ENCODE results near the gene SLC2A6.

Gene SLC2A6

GRCh38 chr9:133477992-133478850, 678 bp downstream of the SLC2A6 start:
- peak; percentile 63 for DNase-seq (ENCODE audit: low read depth, low spot score)

DNA sequence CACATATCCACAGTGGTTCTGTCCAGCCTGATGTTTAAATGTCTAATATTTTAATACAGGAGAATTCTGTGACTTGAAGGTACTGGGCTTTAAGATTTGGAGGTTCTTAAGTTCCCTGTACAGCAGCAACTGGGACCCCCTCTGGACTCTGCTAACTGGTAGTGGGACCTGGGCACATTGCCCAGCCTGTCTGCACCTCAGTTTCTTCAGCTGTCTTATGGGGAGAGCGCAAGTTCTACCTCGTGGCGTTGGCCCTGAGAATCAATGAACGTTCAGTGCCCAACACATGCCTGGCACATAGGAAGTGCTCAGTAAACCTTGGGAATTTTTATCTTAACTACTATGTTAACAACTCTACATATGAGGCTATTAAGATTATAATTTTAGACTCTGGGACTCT, 1.4 kb downstream of the SLC2A6 start:
- DNase-seq (ENCODE audit: low read depth, low spot score): no peak

- DNase-seq (ENCODE audit: low read depth, low spot score): no peak
These were observed 2.0 kb downstream of the SLC2A6 start for GRCh38 chr9:133476941-133477340.

DNA sequence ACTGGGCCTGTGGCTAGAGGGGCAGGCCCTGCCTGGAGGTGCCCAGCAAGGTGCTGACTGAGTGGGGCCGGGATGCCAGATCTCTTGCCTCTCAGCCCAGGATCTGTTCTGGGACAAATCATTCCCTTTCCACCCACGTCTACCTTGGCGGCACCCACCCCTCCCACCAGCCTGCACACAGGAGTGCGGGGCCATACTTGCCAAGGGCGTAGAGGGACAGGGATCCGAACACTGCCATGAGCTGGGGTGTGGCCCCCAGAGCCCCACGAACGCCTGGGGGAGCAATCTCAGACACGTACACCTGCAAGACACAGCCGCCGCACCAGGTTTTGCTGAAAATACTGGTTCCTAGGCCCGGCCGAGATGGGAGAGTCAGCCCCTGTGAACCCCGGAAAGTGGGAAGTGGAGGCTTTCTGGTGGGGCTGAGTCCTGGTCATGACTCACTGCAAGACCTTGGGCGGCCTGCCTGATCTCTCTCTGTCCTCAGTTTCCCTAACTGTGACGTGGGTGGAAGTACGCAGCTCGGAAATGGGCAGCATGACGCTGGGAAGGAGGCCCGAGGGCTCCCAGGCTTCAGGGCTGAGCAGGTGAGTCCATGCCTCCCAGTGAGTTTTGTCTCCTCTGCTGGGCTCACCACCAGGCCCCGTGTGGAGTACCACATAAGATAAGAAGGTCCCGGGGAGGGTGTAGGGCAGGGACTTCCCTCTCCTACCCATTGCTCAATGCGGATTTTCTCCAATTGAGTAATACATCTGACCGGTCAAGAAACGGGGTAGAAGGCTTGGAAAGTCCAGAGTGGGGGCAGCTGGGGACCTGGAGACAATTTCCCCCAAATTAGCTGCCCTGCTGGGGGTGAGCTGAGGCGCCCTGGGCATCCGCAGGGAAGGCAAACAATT, 2.6 kb downstream of the SLC2A6 start:
- no peak for DNase-seq (ENCODE audit: low read depth, low spot score)

GRCh38 chr9:133475292-133476012, 3.4 kb downstream of the SLC2A6 start:
- no peak for DNase-seq (ENCODE audit: low read depth, low spot score)

DNA sequence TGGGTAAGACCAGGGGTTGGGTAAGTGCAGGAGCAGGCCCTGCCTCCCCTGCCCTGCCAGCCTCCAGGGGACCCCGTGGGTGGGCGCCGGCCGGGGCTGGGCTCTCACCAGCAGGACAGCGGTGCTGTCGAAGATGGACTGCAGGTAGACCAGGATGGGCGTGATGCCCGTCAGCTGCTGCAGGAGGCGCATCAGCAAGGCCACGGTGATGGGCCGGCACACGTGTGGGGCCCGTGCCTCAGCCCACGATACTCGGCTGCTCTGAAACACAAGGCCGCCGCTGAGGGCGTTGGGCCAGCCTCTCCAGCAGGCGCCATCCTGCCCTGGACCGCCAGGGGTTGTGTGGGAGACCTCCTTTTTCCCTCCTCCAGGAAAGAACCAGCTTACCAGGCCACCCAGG, 4.0 kb downstream of the SLC2A6 start:
- no peak for DNase-seq (ENCODE audit: low read depth, low spot score)

DNA sequence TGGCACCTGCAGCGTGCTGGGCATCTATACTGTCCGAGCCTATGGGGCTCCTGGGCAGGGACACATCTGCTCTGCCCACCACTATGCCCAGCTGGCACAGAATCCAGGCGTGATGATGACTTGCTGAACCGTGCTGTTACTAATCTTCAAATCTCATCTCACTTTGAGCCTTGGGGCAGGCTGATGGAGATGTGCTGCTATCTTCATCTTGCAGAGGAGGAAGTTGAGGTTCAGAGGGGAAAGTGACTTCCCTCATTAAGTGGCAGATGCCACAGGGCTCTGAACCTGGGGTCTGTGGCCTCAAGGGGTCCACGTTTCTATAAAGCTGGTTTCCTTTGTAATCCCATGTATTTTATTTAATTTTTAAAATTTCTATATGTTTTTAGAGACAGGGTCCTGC, 4.7 kb downstream of the SLC2A6 start:
- DNase-seq (ENCODE audit: low read depth, low spot score): no peak

- DNase-seq (ENCODE audit: low read depth, low spot score): no peak
These were observed 5.2 kb downstream of the SLC2A6 start for GRCh38 chr9:133473743-133474142.

GRCh38 chr9:133472753-133473378, 6.0 kb downstream of the SLC2A6 start:
- DNase-seq (ENCODE audit: low read depth, low spot score): no peak

GRCh38 chr9:133472277-133472645, 6.6 kb downstream of the SLC2A6 start:
- DNase-seq (ENCODE audit: low read depth, low spot score): no peak

- DNase-seq (ENCODE audit: low read depth, low spot score): no peak
These were observed 7.2 kb downstream of the SLC2A6 start for GRCh38 chr9:133471551-133472276.

- no peak for DNase-seq (ENCODE audit: low read depth, low spot score)
These were observed 7.9 kb downstream of the SLC2A6 start for GRCh38 chr9:133470988-133471387.

DNA sequence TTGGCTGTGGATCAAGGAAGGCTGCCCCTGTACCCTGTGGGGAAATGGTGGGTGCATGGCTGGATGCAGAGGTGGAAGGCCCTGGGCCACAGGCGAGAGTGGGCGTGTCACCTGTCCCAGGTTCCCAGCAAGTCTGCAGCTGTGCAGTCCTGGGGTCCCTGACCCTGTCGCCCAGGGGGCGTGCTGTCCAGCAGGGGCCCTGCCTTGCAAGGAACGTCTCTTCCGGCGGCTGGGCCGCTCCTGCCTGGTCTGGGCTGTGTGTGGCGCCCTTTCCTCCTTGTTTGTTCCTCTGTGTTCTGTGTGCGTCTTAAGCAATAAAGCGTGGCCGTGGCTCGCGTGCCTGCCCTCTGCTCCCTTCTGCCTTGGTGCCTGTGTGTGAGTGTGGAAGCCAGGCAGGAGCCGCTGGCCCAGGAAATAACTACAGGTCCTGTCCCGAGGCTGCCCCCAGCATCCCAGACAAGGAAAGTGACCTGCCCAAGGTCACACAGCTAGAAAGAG, 8.4 kb downstream of the SLC2A6 start:
- no peak for DNase-seq (ENCODE audit: low read depth, low spot score)

DNA sequence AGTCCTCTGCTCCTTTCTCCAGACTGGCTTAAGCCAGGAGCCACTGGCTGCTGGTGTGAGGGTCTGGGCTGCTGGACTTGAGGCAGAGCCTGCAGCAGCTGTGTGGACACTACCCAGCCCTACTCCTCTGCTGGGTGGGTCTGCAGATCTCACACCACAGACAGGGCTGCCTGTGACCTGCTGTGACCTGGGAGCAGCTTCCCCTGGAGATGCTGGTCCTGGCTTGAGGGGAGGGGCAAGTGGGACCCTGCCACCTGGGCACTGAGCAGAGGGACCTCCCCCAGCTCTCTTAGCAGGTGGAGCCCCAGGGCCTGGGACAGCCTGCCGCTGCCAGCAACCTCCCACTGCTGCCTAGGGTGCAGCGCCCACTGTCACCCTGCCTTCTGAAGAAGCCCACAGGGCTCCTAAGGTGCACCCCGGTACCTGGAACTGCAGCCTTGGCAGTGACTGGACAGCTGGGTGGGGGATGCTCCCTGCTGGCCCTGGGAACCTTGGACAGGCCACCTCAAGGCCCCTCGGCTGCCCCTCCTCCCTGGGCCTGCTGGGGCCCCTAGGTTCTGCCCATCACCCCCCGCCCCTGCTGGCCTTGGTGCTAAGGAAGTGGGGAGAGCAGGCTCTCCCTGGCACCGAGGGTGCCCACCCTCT, 10.0 kb downstream of the SLC2A6 start:
- DNase-seq (ENCODE audit: low read depth, low spot score): no peak

DNA sequence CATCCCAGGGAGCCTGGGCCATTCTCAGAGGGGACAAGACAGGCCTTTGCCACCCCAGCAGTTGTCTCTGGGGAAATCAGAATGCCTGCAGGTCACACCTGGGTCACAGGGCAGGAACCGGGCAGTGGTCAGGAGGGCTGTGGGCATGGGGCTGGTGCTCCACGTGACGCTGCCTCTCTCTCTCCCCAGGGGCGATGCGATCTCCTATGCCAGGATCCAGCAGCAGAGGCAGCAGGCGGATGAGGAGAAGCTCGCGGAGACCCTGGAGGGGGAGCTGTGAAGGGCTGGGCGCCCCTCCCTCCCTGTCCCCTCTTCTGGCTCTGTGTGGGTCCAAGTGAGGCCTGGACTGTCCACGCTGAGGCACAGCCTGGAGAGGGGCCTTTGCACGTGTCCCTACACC, 10.5 kb downstream of the SLC2A6 start:
- DNase-seq (ENCODE audit: low read depth, low spot score): no peak

DNA sequence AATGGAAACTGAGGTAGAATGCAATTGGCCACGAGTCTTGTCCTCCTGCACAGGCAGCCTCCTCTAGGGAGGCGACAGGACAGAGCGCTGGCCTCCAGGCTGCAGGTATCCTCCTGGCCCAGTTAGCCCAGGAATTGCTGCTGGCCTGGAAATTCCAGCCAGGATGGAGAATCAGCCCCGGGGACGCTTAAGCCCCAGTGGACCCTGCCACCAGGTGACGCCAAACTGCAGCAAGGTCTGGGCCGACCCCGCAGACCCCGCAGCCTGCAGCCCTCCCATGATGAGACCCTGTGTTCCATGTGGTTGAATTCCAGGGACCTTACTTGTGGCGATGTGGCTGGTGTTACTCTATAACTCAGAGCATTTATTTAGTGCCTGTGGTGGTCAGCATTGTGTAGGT, 11.8 kb downstream of the SLC2A6 start:
- peak; percentile 71 for DNase-seq (ENCODE audit: low read depth, low spot score)

GRCh38 chr9:133465984-133466383, 12.9 kb downstream of the SLC2A6 start:
- no peak for DNase-seq (ENCODE audit: low read depth, low spot score)

DNA sequence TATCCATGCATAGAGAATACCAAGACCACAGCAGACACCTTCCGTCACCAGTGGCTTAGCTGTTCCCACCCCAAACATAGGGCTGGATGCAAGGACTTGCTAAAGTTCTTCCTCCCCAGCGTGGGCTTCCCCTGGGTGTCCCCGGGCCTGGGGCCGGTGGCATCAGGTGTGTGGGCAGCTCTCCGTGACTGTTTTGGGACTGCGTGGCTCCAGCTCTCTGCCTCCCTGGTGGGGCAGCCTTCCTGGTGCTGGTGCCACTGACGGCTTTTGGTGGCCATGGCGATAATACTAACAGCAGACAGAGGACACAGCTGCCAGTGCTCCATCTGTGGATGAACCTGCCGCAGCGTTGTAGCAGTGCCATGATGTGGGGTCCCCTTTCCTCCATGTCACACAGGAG, 14.3 kb downstream of the SLC2A6 start:
- no peak for DNase-seq (ENCODE audit: low read depth, low spot score)

DNA sequence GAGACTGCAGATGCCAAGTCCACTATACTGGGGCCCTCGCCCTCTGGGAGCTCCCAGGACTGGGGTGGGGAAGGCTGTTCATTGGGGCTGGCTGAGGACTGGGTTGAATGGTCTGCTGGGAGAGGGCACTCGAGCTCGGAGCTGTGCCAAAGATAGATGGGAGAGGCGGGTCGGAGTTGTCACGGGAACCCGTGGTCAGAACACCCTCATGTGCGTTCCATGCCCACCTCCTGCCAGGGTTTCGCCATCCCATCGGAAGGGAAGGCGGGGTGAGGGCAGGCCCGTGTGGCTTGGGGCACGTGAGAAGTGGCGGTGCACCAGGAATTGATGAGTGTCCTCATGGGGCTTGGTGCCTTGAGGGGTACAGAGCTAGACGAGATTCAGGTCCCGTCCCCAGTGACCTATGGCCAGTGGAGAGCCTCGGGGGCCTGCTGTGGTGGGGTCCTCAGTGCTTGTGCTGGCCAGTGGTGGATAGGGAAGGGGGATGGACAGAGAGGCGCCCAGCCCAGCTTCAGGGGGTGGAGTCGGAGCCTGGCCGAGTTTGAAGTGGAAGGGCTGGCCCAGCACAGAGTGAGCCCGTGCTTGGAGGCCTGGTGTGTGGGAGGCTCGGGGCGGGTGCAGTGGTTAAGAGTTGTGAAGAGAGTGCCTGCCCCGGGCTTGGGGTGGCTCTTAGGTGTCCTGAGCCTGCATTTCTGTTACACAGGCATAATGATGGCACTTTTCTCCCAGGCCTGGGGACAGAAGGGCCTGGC, 14.9 kb downstream of the SLC2A6 start:
- DNase-seq (ENCODE audit: low read depth, low spot score): no peak

All from ELF-1 (cell line).